Right atrium auricular region (tissue), 2 donors: ENCODE measurements around the gene VPS9D1. TPM values are rescaled to one million over a fixed set of nuclear protein-coding genes. Genes with fewer than 3 reads are reported as not detected.

ENCODE experiments used
- DNase-seq: peaks from one replicate; pipeline ENCODE4 v3.0.0-alpha.2; 2019; ENCODE audit warnings: low spot score
- H3K27ac ChIP-seq, 2 donors: fragments of 200-600 bp; sonication (generic); 1 replicate in 1 of 2; 2 replicates in 1 of 2; pipeline ENCODE4 v1.5.1; 2016 to 2019
- H3K27me3 ChIP-seq, 2 donors: fragments of 200-600 bp; sonication (generic); one replicate each; pipeline versions ENCODE4 v1.5.1 to v1.6.0; 2017 to 2019
- H3K36me3 ChIP-seq: fragments of 200-600 bp; sonication (generic); one replicate; pipeline ENCODE4 v1.5.1; 2016
- H3K4me1 ChIP-seq, 2 donors: fragments of 200-600 bp; sonication (generic); one replicate each; pipeline versions ENCODE4 v1.5.1 to v1.6.0; 2017 to 2019
- H3K4me3 ChIP-seq, 2 donors: fragments of 200-600 bp; sonication (generic); 1 replicate in 1 of 2; 2 replicates in 1 of 2; pipeline ENCODE4 v1.5.1; 2017 to 2019; ENCODE audit warnings: mild to moderate bottlenecking in 1 of 2, moderate library complexity in 1 of 2
- H3K9me3 ChIP-seq, 2 donors: fragments of 200-600 bp; sonication (generic); one replicate each; pipeline ENCODE4 v1.5.1; 2019
- CTCF ChIP-seq, 2 donors: fragments of 200-600 bp; sonication (generic); IDR thresholded peaks; one replicate each; pipeline ENCODE4 v1.5.1; 2019; ENCODE audit warnings: antibody characterized with exemption in 2 of 2
- total RNA-seq, 2 donors: library from RNA; depleted of rRNA; stranded (reverse); fragments of >200 nt; gene quantifications; one replicate each; pipeline ENCODE4 v1.1.0, GENCODE V29; 2016

The VPS9D1 gene
- total RNA-seq, 2 donors from 2014 or later = 7.3 to 11.3 TPM

GRCh38 chr16:89723279-89724250 is 2.9 kb upstream of the VPS9D1 start:
- H3K9me3 ChIP-seq = no peaks in the 10 kb centered on the region
- peaks cover 0 to 38% of the 10 kb centered on the region in 2 donors for H3K4me1 ChIP-seq

GRCh38 chr16:89722392-89723278 is 1.9 kb upstream of the VPS9D1 start:
- no peak for TF ChIP-seq CTCF (IDR thresholded peaks at IDR 0.05)

More at GRCh38 chr16:89723279-89724250, 2.9 kb upstream of the VPS9D1 start:
- Histone ChIP-seq H3K27ac (peak overlapping the region in 1 of 2 donors; percentile 97), H3K36me3 (peaks cover 54% of the 10 kb centered on the region), H3K27me3 (no peaks in the 10 kb centered on the region), H3K4me3 (peak overlapping the region in 1 of 2 donors; percentile 82)
- no peak for TF ChIP-seq CTCF (IDR thresholded peaks at IDR 0.05)
- DNase-seq = no peak

GRCh38 chr16:89721546-89722391 is 1.1 kb upstream of the VPS9D1 start:
- Histone ChIP-seq H3K36me3 (peaks cover 40% of the 10 kb centered on the region), H3K9me3 (no peaks in the 10 kb centered on the region), H3K4me1 (peaks cover 0 to 38% of the 10 kb centered on the region in 2 donors), H3K27ac (peak overlapping the region; percentile 97 to 100), H3K4me3 (peak overlapping the region; percentile 82 to 95), H3K27me3 (no peaks in the 10 kb centered on the region)
- DNase-seq = peak; percentile 72
- no peak for TF ChIP-seq CTCF (IDR thresholded peaks at IDR 0.05)

More at GRCh38 chr16:89722392-89723278, 1.9 kb upstream of the VPS9D1 start:
- peak; percentile 77 for DNase-seq
- Histone ChIP-seq H3K27me3 (no peaks in the 10 kb centered on the region), H3K4me1 (peaks cover 0 to 38% of the 10 kb centered on the region in 2 donors), H3K36me3 (peaks cover 48% of the 10 kb centered on the region), H3K27ac (peak overlapping the region; percentile 97 to 100), H3K9me3 (no peaks in the 10 kb centered on the region), H3K4me3 (peak overlapping the region; percentile 82 to 95)

- H3K9me3 ChIP-seq = no peaks in the 10 kb centered on the region
- TF ChIP-seq CTCF (IDR thresholded peaks at IDR 0.05) = no peak
- peak overlapping the region; percentile 97 to 100 for H3K27ac ChIP-seq
- peaks cover 0 to 38% of the 10 kb centered on the region in 2 donors for H3K4me1 ChIP-seq
- peaks cover 28% of the 10 kb centered on the region for H3K36me3 ChIP-seq
- no peak for DNase-seq
- H3K27me3 ChIP-seq = no peaks in the 10 kb centered on the region
- peak overlapping the region; percentile 82 to 95 for H3K4me3 ChIP-seq
Observed at GRCh38 chr16:89720551-89720812, 216 bp downstream of the VPS9D1 start.
